ENCODE measurements around the gene MRPL9. TPM values are rescaled to one million over a fixed set of nuclear protein-coding genes. Genes with fewer than 3 reads are reported as not detected.

MRPL9 gene
- total and polyA plus RNA-seq, 2 donors (not counting 1 experiment from before 2014, with no cell fraction given) = 65.5 to 84.6 TPM

DNA sequence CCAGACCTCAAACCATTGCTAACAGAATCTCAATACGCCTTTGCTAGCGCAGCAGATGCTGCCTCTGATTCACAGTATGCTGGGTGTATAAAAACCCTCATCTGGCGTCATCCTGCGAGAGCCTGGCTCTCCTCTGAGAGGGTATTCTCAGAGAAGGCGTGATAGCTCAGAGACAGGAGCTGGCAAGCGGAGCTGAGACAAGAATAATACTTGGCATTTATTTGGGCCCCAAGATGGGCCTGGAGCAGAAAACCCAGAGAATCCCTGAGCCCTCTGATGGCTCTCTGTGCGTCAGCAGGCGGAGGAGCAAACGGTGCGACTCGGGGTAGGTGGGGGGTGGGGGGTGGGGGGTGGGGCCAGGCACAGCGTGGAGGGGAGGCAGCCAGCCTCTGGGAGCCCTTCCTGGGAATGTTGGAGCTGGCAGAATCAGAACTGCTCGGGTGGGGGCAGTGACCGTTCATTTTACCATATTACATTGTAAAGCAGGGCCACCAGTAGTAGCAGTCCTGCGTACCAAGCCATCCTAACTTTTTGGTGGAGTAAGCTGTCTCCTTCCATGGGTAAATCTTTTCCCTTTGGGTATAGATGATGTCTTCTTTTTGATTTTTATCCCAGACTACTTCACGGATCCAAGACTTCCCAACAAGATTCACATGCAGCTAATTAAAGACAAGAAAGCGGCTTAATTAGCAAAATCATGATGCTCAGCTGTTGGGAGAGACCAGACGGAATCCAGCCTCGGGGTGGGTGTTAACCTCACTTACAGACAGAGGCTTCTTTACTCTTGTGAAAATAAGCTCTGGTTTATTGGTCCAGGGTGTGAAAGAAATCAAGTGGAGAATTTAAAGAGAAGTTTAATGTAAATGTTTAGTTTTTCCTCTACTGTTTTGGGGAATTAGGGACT lies 34.9 kb downstream of the MRPL9 start:
- no peaks in the 10 kb centered on the region for H3K9me3 Mint-ChIP-seq (ENCODE audit: insufficient read depth)
- intact Hi-C loops (cut with micrococcal nuclease) = loop anchor here (10.0 kb wide), 1 partner anchor 106 kb away; the partner anchor contains the start of genes C2CD4D and RORC
- Histone ChIP-seq H3K27me3 (replicated peaks in 1 of 4; ENCODE audit: control extremely low read depth in 1 of 4, control insufficient read depth in 3 of 4, insufficient read depth in 4 of 4, low read length in 3 of 4) (peaks cover 0 to 43% (median 22%) of the 10 kb centered on the region in 4 experiments), H3K4me3 (ENCODE audit: control extremely low read depth in 1 of 5, extremely low read depth in 1 of 5, insufficient read depth in 1 of 5, low read depth in 2 of 5, low read length in 4 of 5) (no peak overlapping the region), H3K9ac (ENCODE audit: low read length) (no peak overlapping the region), H3K9me3 (ENCODE audit: control extremely low read depth in 1 of 3, control insufficient read depth in 2 of 3, insufficient read depth in 1 of 3, low read length in 2 of 3) (no peaks in the 10 kb centered on the region), H3K36me3 (replicated peaks in 1 of 2; ENCODE audit: control extremely low read depth in 1 of 2, control insufficient read depth in 1 of 2, extremely low read depth in 1 of 2, insufficient read depth in 2 of 2, low read length in 1 of 2) (no peaks in the 10 kb centered on the region), H3K79me2 (ENCODE audit: control insufficient read depth, insufficient read depth, low read length) (no peaks in the 10 kb centered on the region), H3K4me1 (ENCODE audit: control insufficient read depth in 2 of 2, insufficient read depth in 2 of 2, low read length in 2 of 2) (no peaks in the 10 kb centered on the region), H4K20me1 (ENCODE audit: control insufficient read depth, insufficient read depth, low read length, poor library complexity, severe bottlenecking) (no peaks in the 10 kb centered on the region), H2AFZ (ENCODE audit: insufficient read depth, low read depth, low read length, poor library complexity, severe bottlenecking) (no peak overlapping the region), H3K4me2 (replicated peaks; ENCODE audit: low read depth, low read length, poor library complexity, severe bottlenecking) (no peak overlapping the region), H3K27ac (ENCODE audit: low read length in 2 of 2) (no peak overlapping the region)
- POLR2A ChIA-PET = no interaction called here
- TF ChIP-seq CTCF (IDR thresholded peaks at IDR 0.05) = no peak
- no peak for TF ChIP-seq EZH2 (IDR thresholded peaks at IDR 0.05; ENCODE audit: borderline replicate concordance, insufficient read depth, low read depth, low read length, poor library complexity, severe bottlenecking)
- ATAC-seq (ENCODE audit: low read depth) (no peak), DNase-seq (no peak)
- H3K27ac Mint-ChIP-seq = no peak overlapping the region
- H3K4me1 Mint-ChIP-seq = no peaks in the 10 kb centered on the region
- 80% methylated on average over 12 of the region's 19 CpGs for WGBS (ENCODE audit: insufficient coverage)
- CTCF ChIA-PET = interaction anchor here (1.2 kb wide), 1 partner anchor 108 kb away, joined by 3 read pairs; no protein-coding TSS in a partner anchor
- H3K27me3 Mint-ChIP-seq = peaks cover 70% of the 10 kb centered on the region
- H3K4me3 Mint-ChIP-seq = no peak overlapping the region
